ENCODE measurements around the gene TRAF2.

Gene TRAF2

GRCh38 chr9:136926749-136927148, 40.4 kb downstream of the TRAF2 start:
- Histone ChIP-seq H3K4me1 (ENCODE audit: low read depth, poor library complexity, severe bottlenecking) (peaks cover under 1% of the 10 kb centered on the region), H3K79me2 (ENCODE audit: insufficient read depth, low read depth) (no peaks in the 10 kb centered on the region), H3K27ac (no peak overlapping the region), H3K9ac (no peak overlapping the region), H3K4me2 (no peak overlapping the region), H3K4me3 (IDR thresholded peaks at IDR 0.05; ENCODE audit: insufficient read depth, low read depth, low read length) (no peak overlapping the region), H4K20me1 (ENCODE audit: insufficient read depth) (no peaks in the 10 kb centered on the region), H3K27me3 (ENCODE audit: insufficient read depth, low read depth) (no peaks in the 10 kb centered on the region), H3K36me3 (ENCODE audit: insufficient read depth) (peaks cover under 1% of the 10 kb centered on the region; the same call in 1 of the 2 replicates), H2AFZ (ENCODE audit: low read depth) (no peak overlapping the region)
- no peak for TF ChIP-seq CTCF (conservative IDR thresholded peaks at IDR 0.05; ENCODE audit: low read depth, low read length)

DNA sequence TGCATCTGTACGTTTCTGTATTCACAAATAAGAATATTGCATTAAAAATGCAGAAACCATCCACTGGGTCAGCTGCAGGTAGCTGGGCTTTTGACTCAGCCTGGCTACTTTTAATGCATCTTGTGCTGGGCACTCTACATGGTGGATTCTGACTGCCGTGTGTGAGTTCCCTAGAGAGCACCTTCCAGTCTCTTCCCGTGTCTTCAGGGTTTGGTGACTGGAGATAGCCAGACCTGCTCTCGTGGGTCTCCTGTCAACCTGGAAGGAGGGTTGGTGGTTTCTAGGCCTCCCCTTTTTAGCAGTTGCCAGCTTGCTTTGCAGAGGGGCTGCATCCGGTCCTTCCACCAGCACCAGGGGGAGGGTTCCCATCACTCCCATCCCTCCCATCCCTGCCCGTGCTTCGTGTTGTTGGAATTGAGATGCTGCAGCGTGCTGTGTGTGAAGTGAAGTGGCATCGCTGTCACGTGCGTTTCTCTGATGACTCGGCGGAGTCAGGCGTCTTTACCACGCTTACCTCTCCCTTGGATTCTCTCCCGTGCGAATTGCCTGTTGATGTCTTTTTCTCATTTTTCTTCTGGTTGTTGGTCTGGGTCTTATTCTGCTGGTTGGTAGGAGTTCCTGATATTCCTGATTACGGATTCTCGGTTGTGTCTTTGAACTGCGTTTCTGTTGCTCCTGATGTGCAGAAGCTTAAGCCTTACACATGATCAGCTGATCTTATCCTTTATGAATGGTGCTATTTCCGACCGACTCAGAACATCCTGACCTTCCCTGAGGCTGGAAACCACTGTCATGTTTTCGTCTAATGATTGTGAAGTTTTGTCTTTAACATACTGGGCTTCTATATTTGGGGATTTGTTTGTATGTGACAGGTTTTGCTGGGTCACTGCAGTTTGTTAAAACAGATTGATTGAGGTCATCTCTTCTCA, 41.3 kb downstream of the TRAF2 start:
- peaks cover 4% of the 10 kb centered on the region for H3K4me1 ChIP-seq (ENCODE audit: low read depth, poor library complexity, severe bottlenecking)
- H3K36me3 ChIP-seq (ENCODE audit: insufficient read depth), result peaks cover 3% of the 10 kb centered on the region; the same call in 1 of the 2 replicates
- no peak overlapping the region for H3K4me2 ChIP-seq
- no peaks in the 10 kb centered on the region for H3K79me2 ChIP-seq (ENCODE audit: insufficient read depth, low read depth)
- no peak overlapping the region for H3K9ac ChIP-seq
- no peak overlapping the region for H2AFZ ChIP-seq (ENCODE audit: low read depth)
- H4K20me1 ChIP-seq (ENCODE audit: insufficient read depth), result no peaks in the 10 kb centered on the region
- H3K27me3 ChIP-seq (ENCODE audit: insufficient read depth, low read depth), result no peaks in the 10 kb centered on the region
- no peak overlapping the region for H3K4me3 ChIP-seq (IDR thresholded peaks at IDR 0.05; ENCODE audit: insufficient read depth, low read depth, low read length)
- H3K27ac ChIP-seq, result no peak overlapping the region
- TF ChIP-seq CTCF (conservative IDR thresholded peaks at IDR 0.05; ENCODE audit: low read depth, low read length), result no peak

DNA sequence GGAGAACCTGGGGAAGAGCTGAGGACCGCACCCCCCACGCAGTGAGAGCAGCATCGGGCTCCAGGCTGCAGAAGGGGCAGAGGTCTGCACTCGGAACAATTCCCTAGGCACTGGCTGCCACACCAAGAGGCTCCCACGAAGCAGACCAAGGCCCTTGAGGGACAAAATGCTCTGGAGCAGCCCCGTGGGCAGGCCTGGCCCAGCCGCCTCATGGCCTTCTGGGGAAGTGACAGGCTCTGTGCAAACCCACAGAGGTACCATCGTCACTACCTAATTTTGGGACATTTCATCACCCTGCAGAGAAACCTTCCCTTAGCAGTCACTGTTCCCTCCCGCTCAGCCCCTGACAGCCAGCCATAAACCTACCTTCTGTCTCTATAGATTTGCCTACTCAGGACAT, 42.3 kb downstream of the TRAF2 start:
- H3K4me3 ChIP-seq (IDR thresholded peaks at IDR 0.05; ENCODE audit: insufficient read depth, low read depth, low read length), result no peak overlapping the region
- H3K79me2 ChIP-seq (ENCODE audit: insufficient read depth, low read depth), result no peaks in the 10 kb centered on the region
- peaks cover 3% of the 10 kb centered on the region; the same call in 1 of the 2 replicates for H3K36me3 ChIP-seq (ENCODE audit: insufficient read depth)
- H3K4me2 ChIP-seq, result no peak overlapping the region
- H2AFZ ChIP-seq (ENCODE audit: low read depth), result no peak overlapping the region
- no peaks in the 10 kb centered on the region for H4K20me1 ChIP-seq (ENCODE audit: insufficient read depth)
- H3K9ac ChIP-seq, result no peak overlapping the region
- no peak overlapping the region for H3K27ac ChIP-seq
- peaks cover 4% of the 10 kb centered on the region for H3K4me1 ChIP-seq (ENCODE audit: low read depth, poor library complexity, severe bottlenecking)
- no peak for TF ChIP-seq CTCF (conservative IDR thresholded peaks at IDR 0.05; ENCODE audit: low read depth, low read length)
- no peaks in the 10 kb centered on the region for H3K27me3 ChIP-seq (ENCODE audit: insufficient read depth, low read depth)

DNA sequence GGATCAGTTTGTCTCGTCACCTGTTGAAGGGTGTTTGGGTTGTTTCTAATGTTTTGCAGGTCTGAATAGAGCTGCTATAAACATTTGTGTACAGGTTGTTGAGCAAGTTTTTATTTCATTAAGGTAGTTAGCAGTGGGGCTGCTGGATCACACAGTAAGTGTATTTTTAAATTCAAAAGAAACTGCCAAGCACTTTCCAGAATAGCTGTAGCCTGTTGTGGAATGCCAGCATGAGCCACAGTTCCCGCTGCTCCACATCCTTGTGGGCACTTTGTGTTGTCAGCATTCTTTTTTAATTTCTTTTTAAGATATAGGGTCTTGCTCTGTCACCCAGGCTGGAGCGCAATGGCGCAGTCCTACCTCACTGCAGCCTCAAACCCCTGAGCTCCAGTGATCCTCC, 43.7 kb downstream of the TRAF2 start:
- Histone ChIP-seq H4K20me1 (ENCODE audit: insufficient read depth) (no peaks in the 10 kb centered on the region), H3K9ac (no peak overlapping the region), H3K27me3 (ENCODE audit: insufficient read depth, low read depth) (no peaks in the 10 kb centered on the region), H3K79me2 (ENCODE audit: insufficient read depth, low read depth) (no peaks in the 10 kb centered on the region), H3K4me2 (no peak overlapping the region), H2AFZ (ENCODE audit: low read depth) (no peak overlapping the region), H3K4me1 (ENCODE audit: low read depth, poor library complexity, severe bottlenecking) (peaks cover 4% of the 10 kb centered on the region), H3K36me3 (ENCODE audit: insufficient read depth) (peaks cover 3% of the 10 kb centered on the region; the same call in 1 of the 2 replicates), H3K4me3 (IDR thresholded peaks at IDR 0.05; ENCODE audit: insufficient read depth, low read depth, low read length) (no peak overlapping the region), H3K27ac (no peak overlapping the region)
- TF ChIP-seq CTCF (conservative IDR thresholded peaks at IDR 0.05; ENCODE audit: low read depth, low read length), result no peak
